Esophagus squamous epithelium (tissue), 4 donors: ENCODE results near the gene VIPR2.

Source experiments
- POLR2A ChIP-seq, 4 donors: fragments of 450-650 bp; IDR thresholded peaks; one replicate each; pipeline ENCODE4 v1.6.1; 2017; ENCODE audit warnings: antibody characterized with exemption in 4 of 4, mild to moderate bottlenecking in 4 of 4, moderate library complexity in 3 of 4
- TF ChIP-seq, protein P1 (sequence below), 6 experiments: fragments of 450-650 bp in 4 of 6; fragments of 200-600 bp in 2 of 6; sonication (generic) in 2 of 6; IDR thresholded peaks; one replicate each; pipeline ENCODE4 v1.5.1; 2016 to 2019; ENCODE audit warnings: antibody characterized with exemption in 6 of 6, mild to moderate bottlenecking in 4 of 6, moderate library complexity in 4 of 6

DNA sequence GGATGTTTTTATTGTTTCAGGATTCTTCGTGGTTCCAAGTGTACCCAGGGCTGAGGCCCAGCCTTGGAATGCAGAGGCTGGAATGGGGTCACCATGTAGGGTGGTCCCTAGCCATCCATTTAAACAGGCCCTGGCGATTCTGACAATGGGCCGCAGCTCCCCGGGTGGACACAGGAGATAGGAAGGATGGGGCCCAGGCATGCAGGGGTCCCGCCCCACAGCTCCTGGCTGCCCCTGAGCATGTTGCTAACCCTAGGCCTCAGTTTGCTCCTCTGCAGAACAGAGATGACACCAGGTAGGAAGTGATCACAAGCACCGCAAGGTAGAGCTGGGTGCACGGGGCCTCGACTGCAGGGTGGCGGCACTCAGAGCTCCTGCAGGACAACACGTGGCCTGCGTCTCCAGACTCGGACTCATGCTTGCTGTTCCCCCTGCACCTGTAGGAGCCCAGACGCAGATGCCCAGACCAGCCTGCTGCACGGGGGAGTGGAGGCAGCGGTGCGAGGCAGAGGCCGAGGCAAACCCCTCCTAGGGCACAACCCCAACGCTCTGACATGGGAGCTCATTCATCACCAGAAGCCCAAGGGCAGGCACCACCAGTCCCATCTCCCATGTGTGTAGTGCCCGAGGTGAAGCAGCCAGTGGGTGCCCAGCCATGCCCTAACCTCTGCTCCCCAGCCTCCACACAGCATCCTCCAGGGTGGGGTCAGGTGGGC is 25.5 kb downstream of the VIPR2 start:
- TF ChIP-seq, protein P1, sequence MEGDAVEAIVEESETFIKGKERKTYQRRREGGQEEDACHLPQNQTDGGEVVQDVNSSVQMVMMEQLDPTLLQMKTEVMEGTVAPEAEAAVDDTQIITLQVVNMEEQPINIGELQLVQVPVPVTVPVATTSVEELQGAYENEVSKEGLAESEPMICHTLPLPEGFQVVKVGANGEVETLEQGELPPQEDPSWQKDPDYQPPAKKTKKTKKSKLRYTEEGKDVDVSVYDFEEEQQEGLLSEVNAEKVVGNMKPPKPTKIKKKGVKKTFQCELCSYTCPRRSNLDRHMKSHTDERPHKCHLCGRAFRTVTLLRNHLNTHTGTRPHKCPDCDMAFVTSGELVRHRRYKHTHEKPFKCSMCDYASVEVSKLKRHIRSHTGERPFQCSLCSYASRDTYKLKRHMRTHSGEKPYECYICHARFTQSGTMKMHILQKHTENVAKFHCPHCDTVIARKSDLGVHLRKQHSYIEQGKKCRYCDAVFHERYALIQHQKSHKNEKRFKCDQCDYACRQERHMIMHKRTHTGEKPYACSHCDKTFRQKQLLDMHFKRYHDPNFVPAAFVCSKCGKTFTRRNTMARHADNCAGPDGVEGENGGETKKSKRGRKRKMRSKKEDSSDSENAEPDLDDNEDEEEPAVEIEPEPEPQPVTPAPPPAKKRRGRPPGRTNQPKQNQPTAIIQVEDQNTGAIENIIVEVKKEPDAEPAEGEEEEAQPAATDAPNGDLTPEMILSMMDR (IDR thresholded peaks at IDR 0.05), result no peak
- no peak for TF ChIP-seq POLR2A (IDR thresholded peaks at IDR 0.05)
